Measurements from ENCODE around the gene ARSG.
"Not testable (repeated sequence)": the region's sequence is repeated elsewhere in the genome, so short reads cannot be mapped to it uniquely, and the experiment has no call there.

The ARSG gene

GRCh38 chr17:68399638-68400403 lies 108.5 kb downstream of the ARSG start:
- peak; percentile 61 for DNase-seq

- DNase-seq, result no peak
Measured at GRCh38 chr17:68400404-68400735, 109.1 kb downstream of the ARSG start.

GRCh38 chr17:68401288-68401687 lies 110.0 kb downstream of the ARSG start:
- no peak for DNase-seq

GRCh38 chr17:68403122-68403521 lies 111.8 kb downstream of the ARSG start:
- DNase-seq, result no peak

GRCh38 chr17:68403837-68404236 lies 112.5 kb downstream of the ARSG start:
- not testable (repeated sequence) for DNase-seq

- DNase-seq, result not testable (repeated sequence)
Measured at GRCh38 chr17:68407656-68408055, 116.4 kb downstream of the ARSG start.

- peak; percentile 36 for DNase-seq
Measured at GRCh38 chr17:68413597-68414560, 122.6 kb downstream of the ARSG start.

- not testable (repeated sequence) for DNase-seq
Measured at GRCh38 chr17:68414901-68415300, 123.6 kb downstream of the ARSG start.

- DNase-seq, result no peak
Measured at GRCh38 chr17:68417317-68417716, 126.0 kb downstream of the ARSG start.

- DNase-seq, result no peak
Measured at GRCh38 chr17:68418876-68419275, 127.6 kb downstream of the ARSG start.

- DNase-seq, result no peak
Measured at GRCh38 chr17:68420065-68420464, 128.8 kb downstream of the ARSG start.

- DNase-seq, result no peak
Measured at GRCh38 chr17:68421486-68421885, 130.2 kb downstream of the ARSG start.

GRCh38 chr17:68422821-68423220 lies 131.5 kb downstream of the ARSG start:
- DNase-seq, result no peak

- DNase-seq, result no peak
Measured at GRCh38 chr17:68423251-68423650, 132.0 kb downstream of the ARSG start.

- no peak for DNase-seq
Measured at GRCh38 chr17:68424203-68424602, 132.9 kb downstream of the ARSG start.

GRCh38 chr17:68424861-68425260 lies 133.6 kb downstream of the ARSG start:
- DNase-seq, result no peak

GRCh38 chr17:68425979-68426378 lies 134.7 kb downstream of the ARSG start:
- DNase-seq, result no peak

GRCh38 chr17:68427575-68427974 lies 136.3 kb downstream of the ARSG start:
- no peak for DNase-seq

GRCh38 chr17:68428498-68429172 lies 137.3 kb downstream of the ARSG start:
- DNase-seq, result no peak

- DNase-seq, result no peak
Measured at GRCh38 chr17:68429881-68430280, 138.6 kb downstream of the ARSG start.

GRCh38 chr17:68431045-68431608 lies 139.8 kb downstream of the ARSG start:
- DNase-seq, result no peak

- DNase-seq, result no peak
Measured at GRCh38 chr17:68431661-68432071, 140.4 kb downstream of the ARSG start.
